MV-4-11 (cell line): ENCODE results near the gene HNF1B.

Experiments used
- DNase-seq: peaks from one replicate; lab custom pipeline; 2025; lab: John Stamatoyannopoulos, UW

Gene HNF1B

GRCh38 chr17:37671824-37672547, 72.9 kb downstream of the HNF1B start:
- DNase-seq = no peak

GRCh38 chr17:37671028-37671823, 73.6 kb downstream of the HNF1B start:
- no peak for DNase-seq

GRCh38 chr17:37667039-37667438, 77.8 kb downstream of the HNF1B start:
- no peak for DNase-seq

GRCh38 chr17:37664214-37664613, 80.6 kb downstream of the HNF1B start:
- DNase-seq = peak; percentile 13

- DNase-seq = no peak
Observed at GRCh38 chr17:37662353-37662752, 82.5 kb downstream of the HNF1B start.

- no peak for DNase-seq
Observed at GRCh38 chr17:37661400-37662014, 83.4 kb downstream of the HNF1B start.

GRCh38 chr17:37659925-37660324, 84.9 kb downstream of the HNF1B start:
- DNase-seq = no peak

- no peak for DNase-seq
Observed at GRCh38 chr17:37657202-37657601, 87.7 kb downstream of the HNF1B start.

- DNase-seq = no peak
Observed at GRCh38 chr17:37651849-37652248, 93.0 kb downstream of the HNF1B start.

- no peak for DNase-seq
Observed at GRCh38 chr17:37650419-37651003, 94.3 kb downstream of the HNF1B start.

GRCh38 chr17:37648555-37648954, 96.3 kb downstream of the HNF1B start:
- DNase-seq = peak; percentile 26

GRCh38 chr17:37647856-37648255, 97.0 kb downstream of the HNF1B start:
- DNase-seq = no peak

- DNase-seq = no peak
Observed at GRCh38 chr17:37643869-37644268, 101.0 kb downstream of the HNF1B start.

- peak; percentile 82 for DNase-seq
Observed at GRCh38 chr17:37643118-37643766, 101.6 kb downstream of the HNF1B start, which contains the start of gene DDX52. Gene DDX52, minus strand, starts transcription at chr17:37643446. Its CDS starts 26 bp downstream, at chr17:37643420.

- DNase-seq = peak; percentile 5
Observed at GRCh38 chr17:37642681-37643080, 102.2 kb downstream of the HNF1B start.

- peak; percentile 5 for DNase-seq
Observed at GRCh38 chr17:37640015-37640414, 104.8 kb downstream of the HNF1B start.

GRCh38 chr17:37637956-37638355, 106.9 kb downstream of the HNF1B start:
- DNase-seq = no peak
